Ovary (tissue), 3 donors: ENCODE results near the gene NOD1.

Source experiments
- CTCF ChIP-seq, 3 donors: fragments of 450-650 bp in 2 of 3; fragments of 200-600 bp in 1 of 3; IDR thresholded peaks; one replicate each; pipeline versions ENCODE4 v1.5.1 to v1.8.0; 2016 to 2022; ENCODE audit warnings: antibody characterized with exemption in 3 of 3, mild to moderate bottlenecking in 1 of 3
- POLR2A ChIP-seq: fragments of 450-650 bp; IDR thresholded peaks from one replicate; pipeline ENCODE4 v1.6.1; 2017; ENCODE audit warnings: antibody characterized with exemption, mild to moderate bottlenecking, moderate library complexity
- donor health status: DM: no; HTN: no; CAD: no.

- no peak for TF ChIP-seq POLR2A
- no peak for TF ChIP-seq CTCF (IDR thresholded peaks at IDR 0.05)
Observed at GRCh38 chr7:30389791-30390190, 88.8 kb downstream of the NOD1 start.
